T-helper 1 cell (primary cell): ENCODE results near the gene KRT33A.

Experiments
- DNase-seq, 5 donors: peaks; one replicate each; pipeline ENCODE4 v3.0.0-alpha.2; 2012 to 2020

KRT33A gene

DNA sequence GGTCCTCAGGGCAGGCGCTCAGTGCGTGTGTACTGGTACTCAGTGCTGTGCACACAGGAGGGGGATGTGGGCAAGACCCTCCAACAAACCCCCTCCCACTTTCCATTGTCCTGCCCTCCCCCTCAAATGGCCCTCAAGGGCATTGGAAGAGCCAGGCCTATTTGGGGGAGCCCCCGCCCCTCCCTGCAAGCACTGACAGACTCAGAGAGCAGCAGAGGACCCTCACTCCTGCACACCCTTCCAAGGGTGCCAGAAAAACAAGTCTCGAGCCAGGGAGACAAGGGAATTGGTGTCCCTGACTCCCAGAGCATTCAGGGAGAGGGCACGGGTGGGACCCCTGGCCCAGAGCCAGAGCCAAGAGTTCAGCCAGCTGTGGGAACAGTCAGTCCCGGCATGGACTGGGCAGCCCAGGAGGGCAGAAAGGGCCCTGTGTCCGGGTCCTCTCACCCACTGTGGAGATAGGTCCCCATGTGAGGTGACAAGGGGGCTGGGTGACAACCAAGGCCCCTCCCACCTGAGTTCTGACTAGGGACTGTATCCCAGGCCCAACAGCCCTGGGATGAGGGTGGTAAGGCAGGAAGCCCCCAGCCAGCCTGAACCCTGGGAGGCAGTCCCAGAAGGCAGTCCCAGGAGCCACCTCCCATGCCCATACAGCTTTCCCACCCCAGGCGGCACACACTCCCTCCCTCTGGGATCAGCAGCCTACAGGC is 23.1 kb downstream of the KRT33A start:
- DNase-seq: no peak

- peak in 1 of 5 donors; percentile 24 for DNase-seq
These were observed 24.2 kb downstream of the KRT33A start for GRCh38 chr17:41326173-41327145.

DNA sequence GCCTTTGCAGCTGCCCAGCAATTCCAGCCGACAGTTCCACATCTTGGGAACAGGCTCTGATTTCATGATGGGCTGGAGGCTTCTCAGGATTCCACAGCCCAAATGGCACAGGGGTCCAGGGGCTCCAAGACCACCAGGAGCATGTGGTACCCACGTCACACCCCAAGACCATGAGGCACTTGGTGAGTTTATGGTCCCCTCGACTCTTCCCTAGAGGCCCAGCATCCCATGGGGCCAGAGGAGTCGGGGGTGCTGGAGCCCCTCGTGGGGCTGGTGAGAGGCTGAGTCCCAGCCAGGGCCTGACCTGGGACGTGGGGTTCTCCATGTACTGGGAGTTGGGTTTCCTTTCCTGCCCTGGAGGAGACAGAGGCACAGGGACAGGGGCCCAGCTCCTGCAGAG is 25.0 kb downstream of the KRT33A start:
- DNase-seq: no peak

- no peak for DNase-seq
These were observed 25.5 kb downstream of the KRT33A start for GRCh38 chr17:41325126-41325525.

DNA sequence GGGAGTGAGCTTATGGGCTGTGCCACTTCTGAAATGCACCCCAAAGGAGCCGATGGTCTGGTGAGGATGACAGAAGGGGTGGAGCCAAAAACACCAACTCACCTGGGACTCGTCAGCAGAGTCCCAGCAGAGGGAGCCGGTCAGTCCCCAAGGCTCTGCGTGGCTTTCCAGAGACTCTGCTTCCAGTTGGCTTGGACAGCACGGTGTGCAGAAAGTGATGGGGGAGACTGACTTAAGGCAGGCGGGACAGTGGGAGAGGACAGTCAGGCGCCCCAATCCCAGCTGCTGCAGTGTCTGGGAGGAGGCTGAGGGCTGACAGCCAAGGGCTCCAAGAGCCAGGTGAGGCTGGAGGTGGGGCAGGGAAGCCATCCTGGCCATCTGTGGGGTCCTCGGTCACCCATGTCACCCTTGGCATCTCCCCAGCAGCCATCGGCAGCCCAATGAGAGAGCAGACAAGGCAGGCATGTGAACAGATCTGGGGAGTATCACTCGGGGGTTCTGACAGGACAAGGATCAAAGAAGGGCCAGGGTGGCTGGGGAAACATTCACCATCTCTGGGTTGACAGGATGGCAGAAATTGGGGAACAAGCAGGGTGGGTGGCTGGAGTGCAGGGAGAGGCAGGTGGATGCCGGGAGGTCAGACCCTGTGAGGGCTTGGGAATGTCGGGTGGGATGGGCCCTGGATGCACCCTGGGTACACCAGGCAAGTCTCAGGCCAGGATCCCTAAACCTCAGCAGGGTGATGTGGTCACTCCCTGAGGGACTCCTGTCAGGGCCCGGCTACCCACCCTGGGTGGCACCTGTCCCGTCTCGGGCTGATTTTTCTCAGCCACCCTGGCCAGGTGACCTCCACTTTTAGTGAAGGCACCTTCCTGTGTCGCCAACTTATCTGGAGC is 26.2 kb downstream of the KRT33A start:
- DNase-seq: no peak

DNA sequence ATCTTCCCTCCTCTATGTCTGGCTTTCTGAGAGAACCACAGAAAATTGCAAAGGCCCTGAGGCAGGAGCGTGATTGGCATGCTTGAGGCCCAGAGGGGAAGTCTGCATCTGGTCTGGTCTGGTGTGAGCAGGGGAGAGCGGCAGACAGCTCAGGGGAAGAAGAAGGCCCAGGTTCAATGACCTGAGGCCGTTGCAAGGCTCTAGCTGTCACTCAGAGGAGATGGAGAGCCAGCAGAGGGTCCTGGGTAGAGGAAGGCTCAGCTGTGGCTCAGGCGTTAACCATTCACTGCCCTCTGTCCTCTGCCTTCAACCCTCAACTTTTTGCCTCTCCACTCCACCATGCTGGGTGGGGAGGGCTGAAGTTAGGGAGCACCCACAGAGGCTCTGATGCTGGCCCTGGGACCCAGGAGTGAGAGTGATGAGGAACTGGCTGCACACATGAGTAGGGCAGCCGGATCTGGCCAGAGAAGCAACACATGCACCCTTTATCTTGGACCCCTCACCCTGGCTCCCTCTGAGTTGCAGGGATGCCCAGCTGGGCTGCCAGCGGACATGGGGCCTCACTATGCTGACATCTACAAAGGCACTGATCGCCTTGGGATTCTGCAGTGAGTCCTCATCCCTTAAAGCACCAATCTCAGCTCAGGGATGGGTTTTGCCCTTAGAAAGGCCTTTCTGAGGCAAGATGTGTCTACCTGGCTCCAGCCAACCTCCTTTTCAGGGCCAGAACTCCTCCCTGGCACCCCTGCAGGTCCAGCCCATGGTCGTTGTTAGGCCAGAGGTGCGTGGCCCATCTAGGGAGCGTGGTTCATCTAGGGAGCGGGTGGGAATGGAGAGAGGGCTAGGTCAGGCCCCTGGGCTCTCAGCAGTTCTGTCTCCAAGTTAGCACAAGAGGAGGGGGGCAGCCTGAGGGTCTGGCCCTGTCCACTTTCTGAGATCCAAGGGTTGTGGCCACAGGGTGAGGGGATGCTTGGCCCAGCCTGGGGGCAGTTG is 27.4 kb downstream of the KRT33A start:
- DNase-seq: no peak

DNA sequence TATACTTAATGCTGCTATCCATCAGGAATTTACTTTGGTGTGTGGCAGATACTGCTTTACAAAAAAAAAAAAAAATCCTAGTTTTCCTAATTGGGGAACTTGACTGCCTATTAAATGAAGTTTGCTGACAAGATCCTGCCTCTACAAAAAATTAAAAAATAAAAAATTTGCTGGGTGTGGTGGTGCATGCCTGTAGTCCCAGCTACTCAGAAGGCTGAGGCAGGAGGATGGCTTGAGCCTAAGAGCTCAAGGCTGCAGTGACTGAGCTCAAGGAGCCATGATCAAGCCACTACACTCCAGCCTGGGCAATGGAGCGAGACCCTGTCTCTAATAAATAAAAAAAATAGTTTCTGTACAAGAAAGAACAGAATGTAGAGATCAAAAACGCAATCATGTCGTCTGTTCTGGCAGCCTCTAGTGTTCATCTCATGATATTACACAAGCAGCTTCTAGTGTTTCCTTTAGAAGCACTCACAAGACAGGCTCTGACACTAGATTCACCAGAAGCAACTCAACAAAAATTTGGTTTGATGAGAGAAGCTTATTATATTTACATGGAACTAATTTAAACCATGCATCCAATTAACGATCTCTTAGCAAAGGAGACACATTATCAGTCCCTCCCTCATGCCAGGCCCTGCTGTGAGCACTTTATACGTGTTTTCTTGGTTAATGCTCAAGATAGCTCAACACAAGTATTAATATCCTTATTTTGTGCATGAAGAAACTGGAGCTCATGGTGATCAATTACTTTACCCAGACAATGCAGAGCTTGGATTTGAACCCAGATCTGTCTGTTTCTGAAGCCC is 28.3 kb downstream of the KRT33A start:
- peak in 1 of 5 donors; percentile 54 for DNase-seq

GRCh38 chr17:41318231-41318630 is 32.4 kb downstream of the KRT33A start:
- no peak for DNase-seq

DNA sequence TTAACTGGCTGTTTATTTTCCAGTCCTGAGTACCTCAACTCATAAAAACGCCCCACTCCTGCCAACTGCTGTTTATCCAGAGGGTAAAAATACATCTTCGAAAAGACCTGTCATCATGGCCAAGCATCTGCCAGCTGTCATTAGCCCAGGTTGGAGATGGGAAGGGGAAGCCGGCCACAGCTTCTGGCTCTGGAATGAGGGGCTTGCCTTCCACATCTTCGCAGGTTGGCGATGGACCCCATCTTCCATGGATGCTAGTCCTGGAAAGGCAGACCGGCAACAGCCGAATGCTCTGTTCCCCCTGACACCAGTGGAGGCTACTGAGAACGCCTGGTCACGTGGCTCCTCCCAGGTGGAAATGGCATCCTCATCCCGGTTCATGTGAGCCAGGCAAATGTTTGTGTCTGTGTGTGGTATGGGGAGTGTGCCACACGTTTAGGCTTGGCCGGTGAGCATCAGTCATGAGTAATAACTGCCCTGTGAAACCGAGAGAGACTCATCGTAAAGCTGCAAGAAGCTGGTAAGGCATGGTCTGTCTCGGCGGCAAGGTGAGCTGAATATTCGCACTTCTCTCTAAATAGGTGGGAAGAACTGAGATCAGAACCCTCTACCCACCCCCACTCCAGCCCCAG is 34.7 kb downstream of the KRT33A start:
- DNase-seq: no peak

DNA sequence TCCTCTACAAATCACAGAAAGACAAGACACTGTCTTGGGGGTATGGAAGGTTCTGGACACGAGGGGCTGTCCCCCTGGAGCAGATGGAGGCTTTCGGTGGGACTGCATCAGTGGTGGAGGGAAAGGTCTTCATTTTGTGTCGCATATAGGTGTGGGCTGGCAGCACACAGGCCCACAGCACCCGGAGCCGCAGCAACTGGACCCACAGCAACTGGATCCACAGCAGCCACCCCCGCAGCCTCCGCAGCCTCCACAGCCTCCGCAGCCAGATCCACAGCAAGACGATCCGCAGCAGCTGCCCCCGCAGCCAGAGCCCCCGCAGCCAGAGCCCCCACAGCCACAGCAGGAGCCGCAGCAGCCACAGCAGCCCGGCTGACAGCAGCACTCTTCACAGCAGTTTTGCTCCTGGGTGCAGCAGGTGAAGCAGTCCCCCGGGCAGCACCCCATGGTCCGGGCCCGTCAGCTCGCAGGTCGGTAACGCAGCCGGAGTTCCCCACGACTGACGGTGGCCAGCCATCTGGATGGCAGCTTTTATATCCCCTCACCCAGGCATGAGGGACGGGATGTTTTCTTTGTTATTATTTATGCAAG is 35.3 kb downstream of the KRT33A start, which contains the start of gene KRTAP17-1:
KRTAP17-1 (minus strand) TSS at position 507 of the 591 bp plus-strand sequence; CDS start at position 447, 60 bp downstream.
- no peak for DNase-seq

GRCh38 chr17:41311111-41311510 is 39.5 kb downstream of the KRT33A start:
- DNase-seq: peak in 1 of 5 donors; percentile 66

DNA sequence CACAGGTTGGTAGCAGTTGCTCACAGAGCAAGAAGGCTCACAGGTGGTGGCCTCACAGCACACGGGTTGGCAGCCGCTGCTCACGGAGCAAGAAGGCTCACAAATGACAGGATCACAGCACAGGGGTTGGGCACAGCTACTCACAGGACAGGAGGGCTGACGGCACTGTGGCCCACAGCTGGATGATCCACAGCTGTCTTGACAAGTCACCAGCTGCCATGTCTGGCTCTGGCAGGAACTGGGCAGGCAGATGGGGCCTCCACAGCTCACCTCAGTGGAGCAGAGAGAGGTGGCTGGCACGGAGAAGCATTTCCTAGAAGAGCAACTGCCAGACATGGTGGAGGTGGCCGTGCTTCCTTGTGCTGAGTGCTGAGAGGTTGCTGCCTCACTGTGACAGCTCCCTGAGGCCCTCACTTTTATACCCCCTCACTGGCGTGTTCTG is 41.7 kb downstream of the KRT33A start, which contains the start of gene KRTAP16-1:
KRTAP16-1 (minus strand) TSS at position 392 of the 442 bp plus-strand sequence; CDS start at position 336, 56 bp downstream.
- peak in 3 of 5 donors; percentile 28 to 89 (median 45) for DNase-seq

DNA sequence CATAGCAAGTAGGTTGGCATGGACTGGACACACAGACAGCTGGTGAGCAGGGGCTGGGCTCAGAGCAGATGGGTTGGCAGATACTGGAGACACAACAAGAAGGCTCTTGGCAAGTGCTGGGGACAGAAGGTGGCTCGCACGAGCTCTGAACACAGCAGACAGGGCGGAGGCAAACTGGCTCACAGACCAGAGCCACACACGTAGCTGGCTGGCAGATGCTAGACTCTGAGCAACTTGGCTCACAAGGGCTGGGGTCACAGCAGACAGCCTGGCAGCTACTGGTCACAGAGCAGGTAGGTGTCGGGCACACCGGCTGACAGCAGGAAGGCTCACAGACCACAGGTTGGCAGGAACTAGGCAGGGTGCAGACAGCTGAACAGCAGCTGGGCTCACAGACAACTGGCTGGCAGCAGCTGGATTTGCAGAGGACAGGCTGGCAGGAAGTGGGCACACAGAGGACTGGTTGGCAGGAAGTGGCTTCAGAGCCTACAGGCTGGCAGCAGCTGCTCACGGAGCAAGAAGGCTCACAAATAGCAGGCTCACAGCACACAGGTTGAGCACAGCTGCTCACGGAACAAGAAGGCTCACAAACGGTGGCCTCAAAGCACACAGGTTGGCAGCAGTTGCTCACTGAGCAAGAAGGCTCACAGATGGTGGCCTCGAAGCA is 42.2 kb downstream of the KRT33A start:
- peak; percentile 65 to 99 (median 76) for DNase-seq

- no peak for DNase-seq
These were observed 43.0 kb downstream of the KRT33A start for GRCh38 chr17:41307647-41308046.

- no peak for DNase-seq
These were observed 46.5 kb downstream of the KRT33A start for GRCh38 chr17:41304091-41304490.

DNA sequence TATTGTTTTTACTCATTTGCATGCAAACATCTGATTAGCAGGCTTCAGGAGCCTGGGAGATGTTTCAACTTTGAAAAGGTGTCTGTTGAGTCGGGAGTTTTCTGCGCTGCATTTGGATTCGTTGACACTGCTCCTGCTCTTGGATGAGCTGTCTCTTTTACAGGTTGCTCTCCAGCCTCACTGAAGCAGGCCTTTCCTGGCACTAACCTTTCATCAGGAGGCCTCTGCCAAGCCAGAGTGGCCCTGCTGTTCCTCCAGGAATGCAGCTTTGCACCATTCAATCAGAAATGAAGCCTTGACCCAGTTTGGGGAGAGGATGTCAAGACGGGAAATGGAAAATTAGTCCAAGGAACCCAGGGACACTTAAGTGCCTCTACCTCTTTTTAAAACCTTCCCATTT is 47.6 kb downstream of the KRT33A start:
- no peak for DNase-seq

GRCh38 chr17:41301916-41302901 is 48.4 kb downstream of the KRT33A start, which contains the start of gene KRTAP29-1:
Gene KRTAP29-1 (minus strand): TSS chr17:41302851. CDS start chr17:41302851, 0 bp downstream.
- no peak for DNase-seq
